ENCODE results near the gene CRIP3.

CRIP3 gene

GRCh38 chr6:43273707-43274106 is 34.9 kb downstream of the CRIP3 start:
- DNase-seq (ENCODE audit: low spot score) = no peak

- DNase-seq (ENCODE audit: low spot score) = no peak
Observed at GRCh38 chr6:43271944-43272343, 36.7 kb downstream of the CRIP3 start.

- DNase-seq (ENCODE audit: low spot score) = no peak
Observed at GRCh38 chr6:43271103-43271815, 37.4 kb downstream of the CRIP3 start.

- no peak for DNase-seq (ENCODE audit: low spot score)
Observed at GRCh38 chr6:43269273-43270007, 39.2 kb downstream of the CRIP3 start.

- DNase-seq (ENCODE audit: low spot score) = no peak
Observed at GRCh38 chr6:43268782-43269272, 39.8 kb downstream of the CRIP3 start.

- peak; percentile 66 for DNase-seq (ENCODE audit: low spot score)
Observed at GRCh38 chr6:43268355-43268700, 40.3 kb downstream of the CRIP3 start.

- DNase-seq (ENCODE audit: low spot score) = peak; percentile 46
Observed at GRCh38 chr6:43267619-43268354, 40.8 kb downstream of the CRIP3 start.

GRCh38 chr6:43265564-43265963 is 43.1 kb downstream of the CRIP3 start:
- DNase-seq (ENCODE audit: low spot score) = no peak

- DNase-seq (ENCODE audit: low spot score) = no peak
Observed at GRCh38 chr6:43264599-43265145, 44.0 kb downstream of the CRIP3 start.

- peak; percentile 64 for DNase-seq (ENCODE audit: low spot score)
Observed at GRCh38 chr6:43263314-43264178, 45.1 kb downstream of the CRIP3 start.

- DNase-seq (ENCODE audit: low spot score) = no peak
Observed at GRCh38 chr6:43262780-43263313, 45.8 kb downstream of the CRIP3 start.

GRCh38 chr6:43262000-43262779 is 46.4 kb downstream of the CRIP3 start:
- no peak for DNase-seq (ENCODE audit: low spot score)

- DNase-seq (ENCODE audit: low spot score) = no peak
Observed at GRCh38 chr6:43261198-43261597, 47.4 kb downstream of the CRIP3 start.

- DNase-seq (ENCODE audit: low spot score) = no peak
Observed at GRCh38 chr6:43260791-43261190, 47.8 kb downstream of the CRIP3 start.

- no peak for DNase-seq (ENCODE audit: low spot score)
Observed at GRCh38 chr6:43258807-43259686, 49.6 kb downstream of the CRIP3 start.

- DNase-seq (ENCODE audit: low spot score) = no peak
Observed at GRCh38 chr6:43258180-43258579, 50.4 kb downstream of the CRIP3 start.

GRCh38 chr6:43257367-43258145 is 51.1 kb downstream of the CRIP3 start:
- DNase-seq (ENCODE audit: low spot score) = no peak

- DNase-seq (ENCODE audit: low spot score) = no peak
Observed at GRCh38 chr6:43256670-43257366, 51.8 kb downstream of the CRIP3 start.

All from cerebellar cortex (tissue), 1 donor.